Measurements from ENCODE around the gene PAPPA. TPM values are rescaled to one million over a fixed set of nuclear protein-coding genes. Genes with fewer than 3 reads are reported as not detected.

Gene PAPPA
- total RNA-seq, 1 donor from 2014 or later, result not detected

GRCh38 chr9:116381350-116381749 is 227.8 kb downstream of the PAPPA start:
- intact Hi-C loops (cut with micrococcal nuclease), result no loop called here

GRCh38 chr9:116382053-116382452 is 228.5 kb downstream of the PAPPA start:
- intact Hi-C loops (cut with micrococcal nuclease), result no loop called here

- intact Hi-C loops (cut with micrococcal nuclease), result no loop called here
Measured at GRCh38 chr9:116383133-116383532, 229.5 kb downstream of the PAPPA start.

- intact Hi-C loops (cut with micrococcal nuclease), result no loop called here
Measured at GRCh38 chr9:116383936-116384335, 230.3 kb downstream of the PAPPA start.

GRCh38 chr9:116387934-116388698 is 234.5 kb downstream of the PAPPA start:
- intact Hi-C loops (cut with micrococcal nuclease), result no loop called here

- intact Hi-C loops (cut with micrococcal nuclease), result no loop called here
Measured at GRCh38 chr9:116389541-116390302, 236.1 kb downstream of the PAPPA start.

- intact Hi-C loops (cut with micrococcal nuclease), result no loop called here
Measured at GRCh38 chr9:116390303-116391228, 237.0 kb downstream of the PAPPA start.

- intact Hi-C loops (cut with micrococcal nuclease), result no loop called here
Measured at GRCh38 chr9:116391306-116391900, 237.8 kb downstream of the PAPPA start.

- intact Hi-C loops (cut with micrococcal nuclease), result no loop called here
Measured at GRCh38 chr9:116393198-116393597, 239.6 kb downstream of the PAPPA start.

- intact Hi-C loops (cut with micrococcal nuclease), result no loop called here
Measured at GRCh38 chr9:116394070-116394469, 240.5 kb downstream of the PAPPA start.

- intact Hi-C loops (cut with micrococcal nuclease), result no loop called here
Measured at GRCh38 chr9:116394894-116395698, 241.5 kb downstream of the PAPPA start.

- intact Hi-C loops (cut with micrococcal nuclease), result no loop called here
Measured at GRCh38 chr9:116395699-116396037, 242.1 kb downstream of the PAPPA start.

- intact Hi-C loops (cut with micrococcal nuclease), result no loop called here
Measured at GRCh38 chr9:116403171-116403570, 249.6 kb downstream of the PAPPA start.

- intact Hi-C loops (cut with micrococcal nuclease), result no loop called here
Measured at GRCh38 chr9:116404228-116404627, 250.6 kb downstream of the PAPPA start.

- intact Hi-C loops (cut with micrococcal nuclease), result no loop called here
Measured at GRCh38 chr9:116405321-116405720, 251.7 kb downstream of the PAPPA start.

GRCh38 chr9:116406469-116406868 is 252.9 kb downstream of the PAPPA start:
- intact Hi-C loops (cut with micrococcal nuclease), result no loop called here

- intact Hi-C loops (cut with micrococcal nuclease), result no loop called here
Measured at GRCh38 chr9:116409129-116409528, 255.5 kb downstream of the PAPPA start.

- intact Hi-C loops (cut with micrococcal nuclease), result no loop called here
Measured at GRCh38 chr9:116409638-116410037, 256.0 kb downstream of the PAPPA start.

GRCh38 chr9:116411506-116411905 is 257.9 kb downstream of the PAPPA start:
- intact Hi-C loops (cut with micrococcal nuclease), result no loop called here

GRCh38 chr9:116414374-116414773 is 260.8 kb downstream of the PAPPA start:
- intact Hi-C loops (cut with micrococcal nuclease), result no loop called here

Measured in T-helper 1 cell treated with Interleukin-12 subunit alpha and Interleukin-12 subunit beta and Interleukin-4 antibody, amounts not matched to agents 30 ng/mL and 1 ng/mL, for 36 hours (primary cell).